Cardiac muscle cell (in vitro differentiated cells and primary cell): ENCODE measurements around the gene CADPS2. TPM values are rescaled to one million over a fixed set of nuclear protein-coding genes. Genes with fewer than 3 reads are reported as not detected.

ENCODE experiments used
- DNase-seq, 2 donors: peaks; one replicate each; pipeline versions ENCODE4 v3.0.0 to v3.0.0-alpha.2; 2010 to 2017; ENCODE audit warnings: low read depth in 1 of 2, low spot score in 1 of 2
- H3K27ac ChIP-seq: fragments of 200-600 bp; sonication (generic); 2 replicates; pipeline ENCODE4 v1.5.1; 2016
- H3K27me3 ChIP-seq: fragments of 200-600 bp; sonication (generic); 2 replicates; pipeline ENCODE4 v1.6.0; 2016; ENCODE audit warnings: control low read depth
- H3K36me3 ChIP-seq: fragments of 200-600 bp; sonication (generic); 2 replicates; pipeline ENCODE4 v1.5.1; 2016; ENCODE audit warnings: control low read depth
- H3K4me1 ChIP-seq: fragments of 200-600 bp; sonication (generic); 2 replicates; pipeline ENCODE4 v1.8.1; 2017; ENCODE audit warnings: low read depth, mild to moderate bottlenecking, mixed run types
- H3K4me3 ChIP-seq: fragments of 200-600 bp; sonication (generic); 2 replicates; pipeline ENCODE4 v1.5.1; 2016; ENCODE audit warnings: mild to moderate bottlenecking
- H3K9me3 ChIP-seq: fragments of 200-600 bp; sonication (generic); 2 replicates; pipeline ENCODE4 v1.5.1; 2017; ENCODE audit warnings: low read depth, mild to moderate bottlenecking, control low read depth
- polyA plus RNA-seq: library from polyadenylated mRNA; unstranded; fragments of >200 nt; fragmentation: Nextera tagmentation; extraction: Ambion mirVana; gene quantifications from 2 replicates; pipeline ENCODE4 v1.2.1, GENCODE V29; 2016
- total RNA-seq: library from RNA; depleted of rRNA; stranded (reverse); fragments of >200 nt; gene quantifications from 2 replicates; pipeline ENCODE4 v1.2.3, GENCODE V29; 2016
- TF ChIP-seq, protein P1 (sequence below): IDR thresholded peaks from 2 replicates; pipeline ENCODE4 v1.5.1; 2012; ENCODE audit warnings: low read depth, mild to moderate bottlenecking, low read length

The CADPS2 gene
- total and polyA plus RNA-seq, 2 experiments from 2014 or later = 15.0 to 17.2 TPM

DNA sequence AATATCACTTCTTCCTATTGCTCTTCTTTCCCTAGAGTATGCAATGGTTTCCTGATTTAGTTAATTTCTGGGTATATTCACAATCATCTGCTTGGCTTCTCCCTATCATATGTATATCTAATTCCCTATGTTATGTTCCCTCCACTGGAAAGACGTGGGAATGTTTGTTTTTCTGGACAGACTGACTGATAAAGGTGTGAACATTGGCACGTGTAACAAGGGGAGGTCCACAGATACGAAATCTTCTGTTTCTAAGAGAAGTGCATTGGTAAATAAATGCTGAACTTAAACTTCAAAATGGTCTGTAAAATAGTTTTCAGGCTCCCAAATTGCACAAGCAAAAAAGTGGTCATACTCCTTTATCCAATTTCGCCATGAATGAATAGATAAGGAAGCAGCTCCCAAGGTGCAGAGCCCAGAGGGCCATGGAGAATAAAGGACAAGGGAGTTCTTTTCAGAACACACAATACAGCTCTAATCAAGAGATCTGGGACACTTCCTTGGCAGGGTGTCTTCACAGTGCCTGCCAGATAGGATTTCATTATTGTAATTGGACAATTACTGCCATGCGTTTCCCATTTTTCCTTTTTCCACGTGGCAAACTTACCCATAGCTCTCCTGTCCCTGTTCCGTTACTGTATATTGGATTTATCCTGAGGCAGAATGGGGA lies 329.3 kb downstream of the CADPS2 start:
- no peak overlapping the region for H3K27ac ChIP-seq
- no peak for DNase-seq
- H3K4me1 ChIP-seq = no peaks in the 10 kb centered on the region
- H3K9me3 ChIP-seq = no peaks in the 10 kb centered on the region
- TF ChIP-seq, protein P1, sequence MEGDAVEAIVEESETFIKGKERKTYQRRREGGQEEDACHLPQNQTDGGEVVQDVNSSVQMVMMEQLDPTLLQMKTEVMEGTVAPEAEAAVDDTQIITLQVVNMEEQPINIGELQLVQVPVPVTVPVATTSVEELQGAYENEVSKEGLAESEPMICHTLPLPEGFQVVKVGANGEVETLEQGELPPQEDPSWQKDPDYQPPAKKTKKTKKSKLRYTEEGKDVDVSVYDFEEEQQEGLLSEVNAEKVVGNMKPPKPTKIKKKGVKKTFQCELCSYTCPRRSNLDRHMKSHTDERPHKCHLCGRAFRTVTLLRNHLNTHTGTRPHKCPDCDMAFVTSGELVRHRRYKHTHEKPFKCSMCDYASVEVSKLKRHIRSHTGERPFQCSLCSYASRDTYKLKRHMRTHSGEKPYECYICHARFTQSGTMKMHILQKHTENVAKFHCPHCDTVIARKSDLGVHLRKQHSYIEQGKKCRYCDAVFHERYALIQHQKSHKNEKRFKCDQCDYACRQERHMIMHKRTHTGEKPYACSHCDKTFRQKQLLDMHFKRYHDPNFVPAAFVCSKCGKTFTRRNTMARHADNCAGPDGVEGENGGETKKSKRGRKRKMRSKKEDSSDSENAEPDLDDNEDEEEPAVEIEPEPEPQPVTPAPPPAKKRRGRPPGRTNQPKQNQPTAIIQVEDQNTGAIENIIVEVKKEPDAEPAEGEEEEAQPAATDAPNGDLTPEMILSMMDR = no peak
- no peaks in the 10 kb centered on the region for H3K27me3 ChIP-seq
- no peaks in the 10 kb centered on the region for H3K36me3 ChIP-seq
- no peak overlapping the region for H3K4me3 ChIP-seq

DNA sequence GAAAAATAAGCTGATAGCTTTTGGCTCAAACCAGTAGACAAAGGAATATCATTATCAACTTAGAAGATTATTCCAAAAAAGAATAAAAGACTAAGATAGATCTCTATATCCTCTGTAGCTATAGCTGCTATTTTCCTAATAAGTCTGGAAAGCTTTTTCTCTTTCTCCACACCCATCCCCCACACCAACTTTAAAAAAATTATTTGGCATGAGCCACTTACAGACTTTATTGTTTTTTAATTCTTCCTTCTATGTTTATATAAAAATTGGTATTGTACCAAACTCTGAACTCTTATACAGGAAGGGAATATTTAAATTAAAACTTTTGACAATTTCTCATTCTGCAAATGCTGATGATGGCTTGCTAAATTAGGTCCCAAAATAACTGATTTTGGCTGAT lies 330.0 kb downstream of the CADPS2 start:
- Histone ChIP-seq H3K36me3 (no peaks in the 10 kb centered on the region), H3K9me3 (no peaks in the 10 kb centered on the region), H3K4me3 (no peak overlapping the region), H3K4me1 (no peaks in the 10 kb centered on the region), H3K27me3 (no peaks in the 10 kb centered on the region), H3K27ac (no peak overlapping the region)
- DNase-seq = no peak
- TF ChIP-seq, protein P1 = no peak

GRCh38 chr7:122553761-122554160 lies 332.5 kb downstream of the CADPS2 start:
- no peaks in the 10 kb centered on the region for H3K4me1 ChIP-seq
- no peak for DNase-seq
- TF ChIP-seq, protein P1 = no peak

DNA sequence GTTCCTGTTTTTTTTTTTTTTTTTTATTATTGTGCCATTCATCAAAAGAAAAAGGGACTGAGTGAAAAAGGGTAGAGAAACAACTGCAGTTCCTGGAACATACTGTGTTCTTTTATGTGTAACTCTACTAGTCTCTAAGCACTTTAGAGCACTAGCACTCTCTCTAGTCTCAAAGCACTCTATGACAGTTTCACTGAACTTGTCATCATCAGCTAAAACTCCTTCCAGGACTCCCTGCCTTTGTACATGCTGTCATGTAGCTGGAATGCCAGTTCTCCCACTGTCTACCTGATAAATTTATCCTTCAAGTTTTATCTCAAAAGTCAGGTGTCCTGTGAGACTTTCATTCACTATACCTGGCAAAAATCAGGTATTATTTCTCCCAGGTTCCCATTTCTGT lies 333.5 kb downstream of the CADPS2 start:
- TF ChIP-seq, protein P1 = no peak
- DNase-seq = no peak
- Histone ChIP-seq H3K4me3 (no peak overlapping the region), H3K36me3 (no peaks in the 10 kb centered on the region), H3K9me3 (no peaks in the 10 kb centered on the region), H3K27ac (no peak overlapping the region), H3K4me1 (no peaks in the 10 kb centered on the region), H3K27me3 (no peaks in the 10 kb centered on the region)

More at GRCh38 chr7:122553761-122554160, 332.5 kb downstream of the CADPS2 start:
- no peaks in the 10 kb centered on the region for H3K36me3 ChIP-seq
- no peaks in the 10 kb centered on the region for H3K27me3 ChIP-seq
- no peak overlapping the region for H3K27ac ChIP-seq
- H3K9me3 ChIP-seq = no peaks in the 10 kb centered on the region
- no peak overlapping the region for H3K4me3 ChIP-seq

DNA sequence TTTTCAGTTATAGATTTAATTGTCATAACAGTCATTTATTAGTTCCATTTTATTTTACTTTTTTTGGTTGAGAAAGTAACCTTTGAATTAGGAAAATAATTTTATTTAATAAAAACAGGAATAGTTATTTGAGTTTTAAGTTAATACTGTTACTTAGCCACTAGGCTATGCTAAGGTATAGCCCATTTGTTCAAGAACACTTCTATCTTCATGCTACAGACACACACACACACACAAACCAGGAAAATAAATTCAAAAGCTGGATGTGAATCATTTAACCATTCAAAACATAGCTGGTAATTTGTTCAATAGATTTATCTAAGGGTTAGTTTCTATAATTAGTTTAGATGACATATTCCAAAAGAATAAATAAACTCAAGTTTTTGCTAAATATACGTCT lies 335.7 kb downstream of the CADPS2 start:
- H3K4me1 ChIP-seq = no peaks in the 10 kb centered on the region
- no peaks in the 10 kb centered on the region for H3K36me3 ChIP-seq
- H3K27me3 ChIP-seq = no peaks in the 10 kb centered on the region
- DNase-seq = peak in 1 of 2 donors; percentile 7
- no peak overlapping the region for H3K4me3 ChIP-seq
- H3K27ac ChIP-seq = no peak overlapping the region
- H3K9me3 ChIP-seq = no peaks in the 10 kb centered on the region
- TF ChIP-seq, protein P1 = no peak
